Activated CD8-positive, alpha-beta memory T cell treated with anti-CD3 and anti-CD28 coated beads for 1 hour (primary cell): Measurements from ENCODE around the gene GALNT2.

ENCODE experiments used
- DNase-seq, 2 donors: peaks; one replicate each; pipeline ENCODE4 v3.0.0-alpha.2; 2020; ENCODE audit warnings: low read depth in 1 of 2; ENCODE audit errors: extremely low read depth in 1 of 2

GALNT2 gene

DNA sequence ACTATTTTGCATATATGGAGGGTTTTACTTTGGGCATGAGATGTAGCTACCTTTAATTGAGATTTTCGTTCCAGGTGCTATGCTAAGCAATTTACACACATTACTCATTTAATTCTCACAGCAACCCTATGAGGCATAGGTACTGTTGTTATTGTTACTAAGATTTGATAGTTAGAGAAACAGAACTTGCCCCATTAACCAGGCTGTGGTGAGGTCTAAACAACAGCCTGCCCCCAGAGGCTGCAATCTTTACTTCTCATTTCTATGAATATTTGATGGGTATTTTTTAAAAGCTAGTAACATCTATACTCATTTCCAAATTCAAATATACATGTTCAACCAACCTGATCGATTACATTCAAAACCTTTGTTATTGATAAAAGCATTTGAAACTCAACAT lies 155.6 kb downstream of the GALNT2 start:
- no peak for DNase-seq

- DNase-seq = no peak
Measured at GRCh38 chr1:230224101-230224960, 157.3 kb downstream of the GALNT2 start.

DNA sequence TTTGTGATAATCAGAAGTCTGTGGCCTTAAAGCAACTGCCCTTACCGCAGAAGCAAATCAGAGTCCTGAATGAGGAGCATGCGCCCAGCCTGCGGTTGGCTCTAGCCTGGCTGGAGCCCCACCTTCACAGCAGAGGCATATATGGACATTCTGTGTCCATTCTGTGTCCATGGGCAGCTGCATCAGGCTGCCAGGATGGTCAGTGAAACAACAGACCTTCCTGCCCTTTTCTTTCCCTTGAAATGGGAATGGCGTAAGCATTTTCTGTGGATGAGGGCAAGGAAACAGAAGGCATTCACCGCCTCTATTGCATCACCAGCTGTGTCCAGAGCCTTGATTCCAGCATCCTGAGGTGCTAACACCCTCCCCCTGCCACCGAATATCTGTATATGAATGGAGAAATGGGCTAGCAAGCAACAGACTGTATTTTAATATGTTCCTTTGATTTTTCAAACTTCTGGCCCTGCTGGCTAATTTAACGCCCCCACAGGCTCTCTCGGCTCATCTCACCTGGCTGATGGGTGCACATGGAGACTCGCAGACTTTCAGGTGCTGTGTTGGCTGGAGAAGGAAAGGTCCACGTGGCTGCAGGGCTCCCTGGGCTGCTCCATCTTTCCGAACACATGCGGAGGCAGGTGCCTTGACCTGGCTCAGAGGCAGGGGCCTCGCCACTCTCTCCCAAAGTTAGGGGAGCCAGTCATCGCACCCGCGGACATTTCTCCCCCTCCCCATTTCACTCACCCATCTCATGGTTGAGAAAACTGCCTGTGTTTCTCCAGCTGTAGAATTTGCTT lies 159.2 kb downstream of the GALNT2 start:
- DNase-seq = no peak

GRCh38 chr1:230226814-230227213 lies 159.8 kb downstream of the GALNT2 start:
- no peak for DNase-seq

- DNase-seq = no peak
Measured at GRCh38 chr1:230228236-230228897, 161.3 kb downstream of the GALNT2 start.

- DNase-seq = no peak
Measured at GRCh38 chr1:230230273-230230672, 163.2 kb downstream of the GALNT2 start.

DNA sequence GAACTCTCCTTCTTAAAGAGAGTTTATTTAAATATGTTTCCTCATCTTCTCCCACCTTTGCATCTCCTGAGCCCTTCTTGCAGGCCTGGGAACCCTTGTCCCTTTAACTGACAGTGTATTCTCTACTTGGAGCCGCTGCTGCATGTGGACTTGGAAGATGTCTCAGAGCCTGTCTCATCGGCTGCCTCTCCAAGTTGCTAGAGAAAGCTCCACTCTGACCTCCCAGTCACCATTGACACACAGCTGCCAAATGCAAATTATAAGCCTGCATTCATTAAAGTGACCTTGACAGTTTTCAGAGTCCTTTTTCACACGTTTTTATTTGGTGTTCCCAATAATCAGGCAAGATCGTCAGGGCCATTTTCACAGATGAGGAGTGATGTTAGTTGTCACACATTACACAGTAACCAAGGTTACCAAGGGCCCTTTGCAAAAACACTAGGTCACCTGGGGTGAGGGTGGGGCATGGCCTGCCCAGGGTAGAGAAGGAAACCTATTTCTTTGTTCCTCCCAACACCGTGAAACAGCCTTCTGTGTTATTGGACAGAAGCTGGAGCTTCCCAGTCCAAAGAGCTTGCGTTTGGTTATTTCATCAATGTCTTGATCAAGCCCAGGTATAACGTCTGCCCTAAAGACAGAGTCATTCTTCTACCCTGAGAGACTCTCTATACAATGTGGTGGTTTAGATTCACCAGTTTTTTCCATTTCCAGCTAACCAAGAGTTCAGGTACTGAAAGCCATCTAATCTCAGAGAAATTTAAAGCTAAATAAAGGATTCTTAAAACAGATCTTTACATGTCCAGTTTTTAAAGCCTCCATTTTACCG lies 164.1 kb downstream of the GALNT2 start:
- DNase-seq = no peak

DNA sequence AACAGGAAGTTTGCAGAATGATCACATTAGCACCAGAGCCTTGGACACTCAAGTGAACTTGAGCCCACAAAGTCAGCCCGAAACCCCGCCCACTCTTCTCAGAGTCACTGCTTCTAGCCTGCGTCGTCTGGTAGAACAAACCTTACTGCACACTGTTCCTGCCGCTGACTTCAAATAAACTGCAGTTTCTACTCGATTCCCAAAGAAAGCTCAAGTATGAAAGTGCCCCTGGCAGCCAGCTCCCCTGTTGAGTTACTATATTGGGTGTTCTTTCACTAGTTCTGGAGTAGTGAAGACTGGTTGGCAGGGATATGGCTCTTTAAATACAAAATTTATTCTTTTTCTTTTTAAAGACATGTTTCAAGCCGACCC lies 164.7 kb downstream of the GALNT2 start:
- DNase-seq = no peak

- DNase-seq = no peak
Measured at GRCh38 chr1:230232371-230232771, 165.3 kb downstream of the GALNT2 start.

GRCh38 chr1:230233786-230234185 lies 166.7 kb downstream of the GALNT2 start:
- DNase-seq = no peak

DNA sequence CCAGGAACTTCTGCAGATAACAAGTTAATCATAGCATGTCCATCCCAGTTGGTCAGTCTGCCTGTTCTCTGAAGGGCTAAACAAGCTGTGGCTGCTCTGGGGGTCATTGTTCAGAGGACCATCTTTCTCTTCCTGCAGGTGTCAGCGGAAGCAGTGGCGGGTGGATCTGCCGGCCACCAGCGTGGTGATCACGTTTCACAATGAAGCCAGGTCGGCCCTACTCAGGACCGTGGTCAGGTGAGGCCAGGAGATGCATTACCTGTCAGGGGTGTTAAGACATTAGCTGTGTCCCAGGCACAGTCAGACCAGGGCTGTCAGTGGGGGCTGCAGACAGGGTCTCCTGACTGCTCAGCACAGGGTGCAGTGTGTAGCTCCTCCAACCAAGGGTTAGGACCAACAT lies 168.8 kb downstream of the GALNT2 start:
- DNase-seq = no peak

GRCh38 chr1:230236301-230237008 lies 169.4 kb downstream of the GALNT2 start:
- no peak for DNase-seq

DNA sequence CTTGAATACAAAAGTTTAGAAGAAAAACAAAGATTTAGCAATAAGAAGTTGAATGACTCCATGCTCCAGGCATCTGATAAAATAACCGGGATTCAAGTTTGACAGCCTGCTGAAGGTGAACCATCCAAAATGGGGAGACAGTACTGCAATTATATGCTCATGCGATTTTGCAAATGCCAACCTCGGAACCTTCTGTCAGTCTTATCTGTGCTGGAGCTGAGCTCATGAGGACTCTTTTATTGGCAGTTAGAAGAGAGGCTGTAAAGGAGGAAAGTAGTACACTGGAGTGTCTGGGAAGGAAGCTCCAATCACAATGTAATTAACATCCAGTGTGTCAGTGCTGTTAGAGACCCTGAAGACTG lies 170.0 kb downstream of the GALNT2 start:
- no peak for DNase-seq

DNA sequence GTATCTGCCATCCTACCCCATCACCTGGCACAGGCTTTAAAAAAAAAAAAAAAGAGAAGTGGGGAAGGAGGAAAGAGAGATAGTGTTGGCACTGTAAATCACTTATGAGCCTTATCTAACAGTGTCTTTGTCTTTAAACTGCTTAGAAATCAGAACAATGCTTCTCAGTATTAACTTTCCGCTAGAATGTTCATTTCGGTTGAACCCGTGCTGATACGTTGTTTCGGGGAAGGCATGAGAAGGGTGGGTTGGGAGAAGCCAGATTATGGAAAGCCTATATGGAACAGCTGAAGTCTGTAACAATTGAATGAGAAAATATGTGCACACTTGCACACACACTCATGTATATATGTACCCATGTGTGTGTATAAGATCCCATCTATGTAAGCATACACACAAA lies 170.8 kb downstream of the GALNT2 start:
- DNase-seq = no peak

GRCh38 chr1:230240446-230241086 lies 173.5 kb downstream of the GALNT2 start:
- DNase-seq = no peak

- no peak for DNase-seq
Measured at GRCh38 chr1:230242326-230242725, 175.3 kb downstream of the GALNT2 start.

DNA sequence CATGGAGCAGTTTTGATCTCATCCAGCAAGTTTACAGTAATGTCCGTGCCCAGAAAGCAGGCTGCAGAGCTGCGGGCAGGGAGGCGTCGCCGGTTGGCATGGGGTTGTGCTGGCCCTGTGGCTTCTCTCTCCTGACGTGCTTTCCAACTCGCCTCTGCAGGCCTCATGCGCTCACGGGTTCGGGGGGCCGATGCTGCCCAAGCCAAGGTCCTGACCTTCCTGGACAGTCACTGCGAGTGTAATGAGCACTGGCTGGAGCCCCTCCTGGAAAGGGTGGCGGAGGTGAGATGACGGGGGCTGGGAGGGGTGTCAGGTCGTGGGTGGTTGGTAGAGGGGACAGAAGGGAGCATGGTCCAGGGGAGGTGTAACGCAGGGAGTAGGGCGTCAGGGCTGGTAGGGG lies 176.1 kb downstream of the GALNT2 start:
- no peak for DNase-seq

DNA sequence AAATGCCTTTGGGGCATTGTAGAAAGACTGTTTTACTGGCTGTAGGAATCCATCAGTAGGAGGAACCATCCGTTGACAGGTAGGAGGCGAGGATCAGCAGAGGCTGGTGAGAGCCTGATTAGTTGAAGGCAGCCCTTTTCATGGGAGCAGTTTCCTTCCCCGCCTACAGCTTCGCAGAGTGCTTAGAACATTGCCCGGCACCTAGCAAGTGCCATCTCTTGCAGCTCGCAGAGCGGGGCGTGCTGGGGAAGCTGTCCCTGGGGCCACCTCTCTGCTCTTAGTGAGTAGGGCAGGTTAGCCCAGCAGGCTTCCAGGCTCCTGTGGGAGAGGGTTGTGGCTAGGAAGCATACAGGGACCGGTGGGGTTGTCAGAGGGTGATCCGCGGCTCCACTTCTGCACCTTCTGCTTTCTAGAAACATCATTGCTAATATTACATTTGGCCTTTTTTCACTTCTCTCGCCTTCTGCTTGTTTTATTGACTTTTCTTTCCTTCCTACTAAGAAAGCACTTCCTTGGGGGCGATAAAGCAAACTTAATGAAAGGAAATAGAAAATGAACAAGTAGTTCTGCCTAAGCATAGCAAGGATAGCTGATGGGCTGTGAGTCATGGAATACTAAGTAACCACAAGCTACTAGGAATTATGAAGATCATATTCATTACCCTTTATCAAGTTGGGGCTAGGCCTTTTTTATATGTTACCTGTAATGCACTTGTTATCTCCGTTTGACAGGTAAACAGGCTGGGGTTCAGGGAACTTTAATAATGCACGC lies 176.7 kb downstream of the GALNT2 start:
- no peak for DNase-seq

- no peak for DNase-seq
Measured at GRCh38 chr1:230246551-230246950, 179.5 kb downstream of the GALNT2 start.
